ENCODE data around the gene SLC47A2.
"Not testable (repeated sequence)": the region's sequence is repeated elsewhere in the genome, so short reads cannot be mapped to it uniquely, and the experiment has no call there.

SLC47A2 gene

GRCh38 chr17:19716108-19717030 is at the start of gene SLC47A2:
Gene SLC47A2, minus strand, starts transcription at chr17:19716584. Its CDS starts 29 bp downstream, at chr17:19716555.
- DNase-seq, result no peak

GRCh38 chr17:19766016-19766415 is 49.6 kb upstream of the SLC47A2 start:
- DNase-seq, result no peak

- not testable (repeated sequence) for DNase-seq
Measured at GRCh38 chr17:19763991-19764390, 47.6 kb upstream of the SLC47A2 start.

- DNase-seq, result no peak
Measured at GRCh38 chr17:19763416-19763815, 47.0 kb upstream of the SLC47A2 start.

GRCh38 chr17:19762515-19762961 is 46.2 kb upstream of the SLC47A2 start:
- no peak for DNase-seq

- DNase-seq, result no peak
Measured at GRCh38 chr17:19760746-19761145, 44.4 kb upstream of the SLC47A2 start.

- no peak for DNase-seq
Measured at GRCh38 chr17:19759568-19760549, 43.5 kb upstream of the SLC47A2 start.

- no peak for DNase-seq
Measured at GRCh38 chr17:19757536-19758180, 41.3 kb upstream of the SLC47A2 start.

- DNase-seq, result no peak
Measured at GRCh38 chr17:19756546-19756945, 40.2 kb upstream of the SLC47A2 start.

GRCh38 chr17:19755821-19756510 is 39.6 kb upstream of the SLC47A2 start:
- no peak for DNase-seq

- DNase-seq, result no peak
Measured at GRCh38 chr17:19755392-19755791, 39.0 kb upstream of the SLC47A2 start.

GRCh38 chr17:19753661-19754463 is 37.5 kb upstream of the SLC47A2 start:
- no peak for DNase-seq

- DNase-seq, result no peak
Measured at GRCh38 chr17:19753051-19753509, 36.7 kb upstream of the SLC47A2 start.

GRCh38 chr17:19752216-19753050 is 36.0 kb upstream of the SLC47A2 start:
- DNase-seq, result no peak

GRCh38 chr17:19750835-19751234 is 34.5 kb upstream of the SLC47A2 start:
- DNase-seq, result no peak

- DNase-seq, result no peak
Measured at GRCh38 chr17:19750020-19750572, 33.7 kb upstream of the SLC47A2 start.

GRCh38 chr17:19748807-19749193 is 32.4 kb upstream of the SLC47A2 start:
- no peak for DNase-seq

- no peak for DNase-seq
Measured at GRCh38 chr17:19747829-19748806, 31.7 kb upstream of the SLC47A2 start, which contains the start of gene ALDH3A1. Gene ALDH3A1, minus strand, starts transcription at chr17:19748298. Its CDS starts 3,169 bp downstream, at chr17:19745129.

Measured in NCI-H1436 treated with DMSO at 0.1 percent for 48 hours (cell line).